DND-41 (cell line): Measurements from ENCODE around the gene RAB6B.

Experiments used
- EZH2 ChIP-seq: IDR thresholded peaks from 3 replicates; pipeline ENCODE4 v1.6.1; 2012; ENCODE audit warnings: borderline replicate concordance, low read depth, mild to moderate bottlenecking, moderate library complexity, low read length, inconsistent platforms; ENCODE audit not compliant: severe bottlenecking
- TF ChIP-seq, protein P1 (sequence below): IDR thresholded peaks from 2 replicates; pipeline ENCODE4 v1.5.1; 2012; ENCODE audit warnings: borderline replicate concordance, low read length, moderate library complexity, mild to moderate bottlenecking; ENCODE audit not compliant: poor library complexity, severe bottlenecking; ENCODE audit errors: extremely low read depth

DNA sequence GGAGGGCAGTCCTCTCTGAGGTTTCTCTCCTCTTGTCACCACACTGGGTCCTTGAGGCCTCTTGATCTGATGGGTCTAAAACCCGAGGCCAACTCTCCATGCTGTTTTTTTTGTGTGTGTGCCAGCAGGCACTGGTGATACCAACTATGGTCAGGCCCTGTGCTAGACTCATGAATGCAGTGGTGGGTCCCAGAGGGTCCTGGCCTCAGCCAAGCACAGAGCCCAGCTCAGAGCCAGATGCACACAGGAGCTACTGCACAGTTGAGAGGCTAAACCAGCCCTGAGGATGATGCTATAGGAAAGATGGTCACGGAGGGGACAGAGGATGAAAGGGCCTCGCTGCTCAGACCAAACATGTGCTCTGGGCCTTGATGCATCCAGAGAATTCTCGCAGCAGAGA lies 33.5 kb downstream of the RAB6B start:
- TF ChIP-seq, protein P1, sequence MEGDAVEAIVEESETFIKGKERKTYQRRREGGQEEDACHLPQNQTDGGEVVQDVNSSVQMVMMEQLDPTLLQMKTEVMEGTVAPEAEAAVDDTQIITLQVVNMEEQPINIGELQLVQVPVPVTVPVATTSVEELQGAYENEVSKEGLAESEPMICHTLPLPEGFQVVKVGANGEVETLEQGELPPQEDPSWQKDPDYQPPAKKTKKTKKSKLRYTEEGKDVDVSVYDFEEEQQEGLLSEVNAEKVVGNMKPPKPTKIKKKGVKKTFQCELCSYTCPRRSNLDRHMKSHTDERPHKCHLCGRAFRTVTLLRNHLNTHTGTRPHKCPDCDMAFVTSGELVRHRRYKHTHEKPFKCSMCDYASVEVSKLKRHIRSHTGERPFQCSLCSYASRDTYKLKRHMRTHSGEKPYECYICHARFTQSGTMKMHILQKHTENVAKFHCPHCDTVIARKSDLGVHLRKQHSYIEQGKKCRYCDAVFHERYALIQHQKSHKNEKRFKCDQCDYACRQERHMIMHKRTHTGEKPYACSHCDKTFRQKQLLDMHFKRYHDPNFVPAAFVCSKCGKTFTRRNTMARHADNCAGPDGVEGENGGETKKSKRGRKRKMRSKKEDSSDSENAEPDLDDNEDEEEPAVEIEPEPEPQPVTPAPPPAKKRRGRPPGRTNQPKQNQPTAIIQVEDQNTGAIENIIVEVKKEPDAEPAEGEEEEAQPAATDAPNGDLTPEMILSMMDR: no peak
- TF ChIP-seq EZH2: no peak
